ENCODE measurements around the gene DBX2.
"Not testable (repeated sequence)": the region's sequence is repeated elsewhere in the genome, so short reads cannot be mapped to it uniquely, and the experiment has no call there.

DBX2 gene

GRCh38 chr12:45010059-45010458 is 40.8 kb downstream of the DBX2 start:
- DNase-seq (ENCODE audit: low spot score): peak; percentile 41

- no peak for DNase-seq (ENCODE audit: low spot score)
Observed at GRCh38 chr12:45008211-45008610, 42.7 kb downstream of the DBX2 start.

GRCh38 chr12:44999355-44999754 is 51.5 kb downstream of the DBX2 start:
- DNase-seq (ENCODE audit: low spot score): no peak

- no peak for DNase-seq (ENCODE audit: low spot score)
Observed at GRCh38 chr12:44993161-44993560, 57.7 kb downstream of the DBX2 start.

- not testable (repeated sequence) for DNase-seq (ENCODE audit: low spot score)
Observed at GRCh38 chr12:44984863-44985262, 66.0 kb downstream of the DBX2 start.

- no peak for DNase-seq (ENCODE audit: low spot score)
Observed at GRCh38 chr12:44979918-44980317, 71.0 kb downstream of the DBX2 start.

GRCh38 chr12:44976246-44976645 is 74.7 kb downstream of the DBX2 start:
- DNase-seq (ENCODE audit: low spot score): no peak

GRCh38 chr12:44972746-44973421 is 78.0 kb downstream of the DBX2 start:
- DNase-seq (ENCODE audit: low spot score): peak; percentile 48

GRCh38 chr12:44968965-44969364 is 81.9 kb downstream of the DBX2 start:
- no peak for DNase-seq (ENCODE audit: low spot score)
